IMR-90 (cell line): ENCODE results near the gene FAM193B. TPM values are rescaled to one million over a fixed set of nuclear protein-coding genes. Genes with fewer than 3 reads are reported as not detected.

Source experiments
- ATAC-seq: fragments of 200-7000 bp; cut with Tn5 transposase; 2 replicates; pipeline ENCODE4 v1.9.1; 2020; ENCODE audit warnings: low read depth, mild to moderate bottlenecking, moderate library complexity
- BruUV-seq: library from RNA; stranded (reverse); fragments of 400-500 nt; replicated peaks from 2 replicates; lab custom pipeline; 2021; lab: Mats Ljungman, UMichigan
- CTCF ChIA-PET: fragments of 300-600 bp; formaldehyde crosslinking; extraction: SDS; loops from one replicate; lab custom pipeline; 2021; ENCODE audit warnings: antibody characterized with exemption; lab: Yijun Ruan, JAX
- POLR2A ChIA-PET: fragments of 300-600 bp; sonication (Branson Sonifier 250); formaldehyde crosslinking; loops from one replicate; lab custom pipeline; 2022; ENCODE audit warnings: antibody characterized with exemption; ENCODE audit not compliant: unreplicated experiment; lab: Charles Lee
- DNase-seq: peaks from one replicate; pipeline ENCODE4 v3.0.0; 2013
- H2AFZ ChIP-seq: replicated peaks from 2 replicates; pipeline ENCODE3; 2013; ENCODE audit warnings: low read length, mild to moderate bottlenecking; ENCODE audit not compliant: poor library complexity
- H2AK5ac ChIP-seq: 2 replicates; pipeline ENCODE4 v1.6.1; 2013; ENCODE audit warnings: low read depth, low read length, inconsistent platforms
- H2AK9ac ChIP-seq: replicated peaks from 2 replicates; pipeline ENCODE3; 2013; ENCODE audit warnings: mild to moderate bottlenecking, low read depth, low read length, moderate library complexity; ENCODE audit not compliant: poor library complexity
- H2BK120ac ChIP-seq: 2 replicates; pipeline ENCODE4 v1.6.1; 2013; ENCODE audit warnings: low read depth, low read length, inconsistent platforms
- H2BK15ac ChIP-seq: 3 replicates; pipeline ENCODE4 v1.6.1; 2013; ENCODE audit warnings: low read depth, low read length, inconsistent platforms
- H2BK20ac ChIP-seq: 2 replicates; pipeline ENCODE4 v1.6.1; 2013; ENCODE audit warnings: low read depth, mild to moderate bottlenecking, inconsistent platforms, low read length, moderate library complexity
- H2BK5ac ChIP-seq: 2 replicates; pipeline ENCODE4 v1.6.1; 2013; ENCODE audit warnings: mild to moderate bottlenecking, low read depth, low read length, inconsistent platforms; ENCODE audit not compliant: poor library complexity, severe bottlenecking
- H3K14ac ChIP-seq: replicated peaks from 2 replicates; pipeline ENCODE4 v1.6.1; 2013; ENCODE audit warnings: low read depth, low read length, inconsistent platforms
- H3K18ac ChIP-seq: 2 replicates; pipeline ENCODE4 v1.6.1; 2013; ENCODE audit warnings: low read depth, low read length, control low read depth
- H3K23ac ChIP-seq: 2 replicates; pipeline ENCODE4 v1.6.1; 2013; ENCODE audit warnings: low read depth, low read length, inconsistent platforms
- H3K27ac ChIP-seq: 2 replicates; pipeline ENCODE4 v1.5.1; 2013; ENCODE audit warnings: mild to moderate bottlenecking, control low read depth, low read length; ENCODE audit not compliant: insufficient read depth
- H3K27me3 ChIP-seq: 2 replicates; pipeline ENCODE4 v1.6.1; 2013; ENCODE audit warnings: low read length; ENCODE audit not compliant: control insufficient read depth, insufficient read depth
- H3K36me3 ChIP-seq: 2 replicates; pipeline ENCODE4 v1.6.1; 2013; ENCODE audit warnings: low read length, mixed read lengths; ENCODE audit not compliant: control insufficient read depth, insufficient read depth
- H3K4ac ChIP-seq: 2 replicates; pipeline ENCODE4 v1.6.1; 2013; ENCODE audit warnings: low read depth, low read length, inconsistent platforms
- H3K4me1 ChIP-seq: 2 replicates; pipeline ENCODE4 v1.6.1; 2013; ENCODE audit warnings: low read length, mixed read lengths; ENCODE audit not compliant: control insufficient read depth, insufficient read depth
- H3K4me2 ChIP-seq: 2 replicates; pipeline ENCODE4 v1.6.1; 2013; ENCODE audit warnings: low read depth, mild to moderate bottlenecking, control low read depth, low read length, moderate library complexity
- H3K4me3 ChIP-seq: 2 replicates; pipeline ENCODE4 v1.5.1; 2013; ENCODE audit warnings: low read depth, mild to moderate bottlenecking, control low read depth, low read length, moderate library complexity; ENCODE audit not compliant: insufficient read depth
- H3K56ac ChIP-seq: 2 replicates; pipeline ENCODE4 v1.6.1; 2013; ENCODE audit warnings: low read length, inconsistent platforms; ENCODE audit not compliant: insufficient read depth; ENCODE audit errors: extremely low read depth
- H3K79me1 ChIP-seq, 2 experiments: 2 replicates each; pipeline ENCODE4 v1.6.1; 2013; ENCODE audit warnings: low read length in 2 of 2, inconsistent platforms in 1 of 2, low read depth in 1 of 2
- H3K9ac ChIP-seq: 2 replicates; pipeline ENCODE4 v1.6.1; 2013; ENCODE audit warnings: low read depth, low read length, control low read depth
- H3K9me1 ChIP-seq: 2 replicates; pipeline ENCODE4 v1.6.1; 2013; ENCODE audit warnings: low read length, inconsistent platforms; ENCODE audit not compliant: insufficient read depth
- H3K9me3 ChIP-seq: 2 replicates; pipeline ENCODE4 v1.6.1; 2013; ENCODE audit warnings: low read length; ENCODE audit not compliant: control insufficient read depth, insufficient read depth
- H4K20me1 ChIP-seq: 2 replicates; pipeline ENCODE4 v1.6.1; 2013; ENCODE audit warnings: low read length, inconsistent platforms; ENCODE audit not compliant: insufficient read depth
- H4K5ac ChIP-seq: 2 replicates; pipeline ENCODE4 v1.6.1; 2013; ENCODE audit warnings: mild to moderate bottlenecking, low read depth, low read length, control low read depth
- H4K8ac ChIP-seq, 2 experiments: 2 replicates each; pipeline ENCODE4 v1.6.1; 2013; ENCODE audit warnings: low read depth in 2 of 2, low read length in 2 of 2, control low read depth in 1 of 2, inconsistent platforms in 1 of 2
- H4K91ac ChIP-seq: 2 replicates; pipeline ENCODE4 v1.6.1; 2013; ENCODE audit warnings: low read depth, low read length, inconsistent platforms; ENCODE audit not compliant: insufficient read depth
- CEBPB ChIP-seq: IDR thresholded peaks from 2 replicates; pipeline ENCODE4 v1.6.1; 2012; ENCODE audit warnings: low read depth, low read length, improper control_type of control experiment
- ELK1 ChIP-seq: fragments of 150-350 bp; IDR thresholded peaks from 2 replicates; pipeline ENCODE4 v1.6.1; 2016; ENCODE audit warnings: low read depth, mild to moderate bottlenecking, low read length, moderate library complexity, borderline replicate concordance
- MXI1 ChIP-seq: IDR thresholded peaks from 2 replicates; pipeline ENCODE4 v1.6.1; 2012; ENCODE audit warnings: low read depth, mild to moderate bottlenecking, low read length, moderate library complexity, borderline replicate concordance
- NFE2L2 ChIP-seq: fragments of 150-350 bp; IDR thresholded peaks from 2 replicates; pipeline ENCODE4 v1.6.1; 2016; ENCODE audit warnings: low read depth, mild to moderate bottlenecking, low read length
- POLR2A ChIP-seq: IDR thresholded peaks from 2 replicates; pipeline ENCODE4 v1.6.1; 2012; ENCODE audit warnings: mild to moderate bottlenecking, low read depth, low read length
- RAD21 ChIP-seq: IDR thresholded peaks from 2 replicates; pipeline ENCODE4 v1.6.1; 2012; ENCODE audit warnings: low read length, improper control_type of control experiment
- RCOR1 ChIP-seq: IDR thresholded peaks from 2 replicates; pipeline ENCODE4 v1.6.1; 2012; ENCODE audit warnings: mild to moderate bottlenecking, low read length, improper control_type of control experiment; ENCODE audit not compliant: insufficient replicate concordance
- USF2 ChIP-seq: fragments of 150-350 bp; IDR thresholded peaks from 2 replicates; pipeline ENCODE4 v1.6.1; 2017; ENCODE audit warnings: mild to moderate bottlenecking, antibody characterized with exemption, low read length, low read depth
- WGBS, 2 experiments: methylation state at CpG; one replicate each; pipeline versions ENCODE4 v1.1.5 to v1.1.7; 2013; ENCODE audit warnings: missing lambda C conversion rate in 2 of 2; ENCODE audit not compliant: insufficient read length in 1 of 2; ENCODE audit errors: extremely low coverage in 2 of 2; 5-methylcytosine and 5-hydroxymethylcytosine counted together
- dilution Hi-C: fragments of 300-500 bp; cut with HindIII; formaldehyde crosslinking; loops from one replicate; pipeline ENCODE4 v1.14.3; 2018; ENCODE audit warnings: low sequenced_read_pairs; ENCODE audit not compliant: unreplicated experiment
- in situ Hi-C: fragments of 300-500 bp; cut with MboI; formaldehyde crosslinking; loops from 3 replicates; pipeline ENCODE4 v1.14.3; 2019; ENCODE audit warnings: low sequenced_read_pairs, inconsistent platforms, mixed read lengths
- intact Hi-C: fragments of 100-400 bp; cut with micrococcal nuclease; formaldehyde crosslinking; loops from 2 replicates; pipeline ENCODE4 v1.10.0; 2022
- polyA plus RNA-seq, 3 experiments: library from polyadenylated mRNA; depleted of rRNA; stranded (reverse); fragments of >200 nt; gene quantifications; 2 replicates each; pipeline ENCODE4 v1.2.3, GENCODE V29; 2012; ENCODE audit warnings: low replicate concordance in 1 of 3
- total RNA-seq: library from RNA; depleted of rRNA; stranded (reverse); fragments of >200 nt; gene quantifications from 2 replicates; pipeline ENCODE4 v1.2.3, GENCODE V29; 2012

FAM193B gene
- total and polyA plus RNA-seq, 2 of the 4 experiments (the other 2 are of a cell fraction): 9.5 to 52.2 TPM

DNA sequence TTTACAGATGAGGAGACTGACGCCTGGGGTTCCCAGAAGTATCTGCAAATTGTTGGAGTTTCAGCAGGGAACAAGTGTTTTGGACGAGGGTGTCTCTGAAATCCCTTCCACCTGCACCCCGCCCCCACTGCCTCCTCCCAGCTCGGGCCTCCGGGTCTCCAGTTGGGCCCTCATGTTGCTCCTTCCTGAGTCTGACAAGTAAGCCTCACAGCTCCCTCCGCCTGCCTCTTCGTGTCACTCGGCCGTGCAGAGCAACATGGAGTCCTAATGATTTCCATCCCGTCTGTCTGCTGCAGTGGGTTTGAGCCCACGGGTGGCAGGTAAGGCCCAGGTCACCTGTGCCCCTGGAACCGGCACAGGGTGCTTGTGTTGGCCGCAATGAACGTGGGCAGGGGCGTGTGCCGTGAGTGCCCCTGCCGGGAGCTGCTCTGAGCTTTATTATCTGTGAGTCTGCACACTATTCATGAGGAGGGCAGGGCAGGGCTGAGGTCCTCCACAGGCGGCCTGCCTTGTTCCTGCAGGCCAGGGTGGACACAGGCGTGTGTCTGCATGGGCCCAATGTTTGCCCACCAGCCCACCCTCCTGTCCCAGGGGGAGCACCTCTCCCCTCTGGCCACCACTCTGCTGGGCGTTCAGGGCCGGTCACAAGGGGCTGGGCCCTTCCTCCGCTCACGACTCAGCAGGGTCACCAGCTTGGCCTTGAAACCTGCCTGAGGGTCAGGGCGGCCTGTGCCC, 50.8 kb downstream of the FAM193B start:
- Histone ChIP-seq H2AK5ac (no peak overlapping the region), H2BK15ac (no peak overlapping the region), H2AFZ (no peak overlapping the region), H4K91ac (no peak overlapping the region), H2BK5ac (no peak overlapping the region), H2BK20ac (no peak overlapping the region), H3K27me3 (no peaks in the 10 kb centered on the region), H3K36me3 (peaks cover 6% of the 10 kb centered on the region), H3K9ac (no peak overlapping the region), H3K14ac (no peak overlapping the region), H3K4me3 (no peak overlapping the region), H3K9me3 (no peaks in the 10 kb centered on the region), H3K9me1 (peaks cover 3% of the 10 kb centered on the region; the same call in 1 of the 2 replicates), H2AK9ac (no peak overlapping the region), H3K56ac (no peak overlapping the region), H2BK120ac (no peak overlapping the region), H4K5ac (no peak overlapping the region), H3K23ac (no peak overlapping the region), H3K4me2 (no peak overlapping the region), H3K4ac (no peak overlapping the region), H4K20me1 (no peaks in the 10 kb centered on the region), H3K18ac (no peak overlapping the region), H3K79me1 (peaks cover 2 to 7% of the 10 kb centered on the region in 2 experiments; a peak in 2 of 4 replicates), H3K4me1 (peaks cover 10% of the 10 kb centered on the region; the same call in 1 of the 2 replicates), H3K27ac (no peak overlapping the region), H4K8ac (no peak overlapping the region)
- WGBS, 2 experiments: 92% methylated on average over 13 of the region's 24 CpGs; no CpG with 5 or more reads in 1 of the 2 experiments
- ChIA-PET POLR2A (no interaction called here), CTCF (interaction anchor here (0.8 kb wide), 1 partner anchor 99 kb away, joined by 4 read pairs; no protein-coding TSS in a partner anchor)
- DNase-seq (no peak), ATAC-seq (no peak)
- dilution Hi-C loops (no loop called here), in situ Hi-C loops (no loop called here), intact Hi-C loops (no loop called here)
- no peak for TF ChIP-seq ELK1
- TF ChIP-seq MXI1: no peak
- TF ChIP-seq CEBPB: no peak
- TF ChIP-seq USF2: no peak
- TF ChIP-seq RCOR1: no peak
- no peak for TF ChIP-seq RAD21
- no peak for TF ChIP-seq NFE2L2
- TF ChIP-seq POLR2A: no peak
- no TSS peak for BruUV-seq
